Lung (tissue), 12 donors: ENCODE data around the gene UNC5A. TPM values are rescaled to one million over a fixed set of nuclear protein-coding genes. Genes with fewer than 3 reads are reported as not detected.

Experiments used
- ATAC-seq: fragments of 200-7000 bp; cut with Tn5 transposase; one replicate; pipeline ENCODE4 v1.9.1; 2020; ENCODE audit warnings: moderate number of reproducible peaks; ENCODE audit not compliant: insufficient read depth, low FRiP score
- DNase-seq, 3 donors: peaks; one replicate each; pipeline ENCODE4 v3.0.0-alpha.2; 2013 to 2017
- H3K27ac ChIP-seq, 2 donors: one replicate each; pipeline ENCODE4 v1.5.1; 2013; ENCODE audit warnings: mild to moderate bottlenecking in 2 of 2, moderate library complexity in 2 of 2, control low read depth in 1 of 2, inconsistent platforms in 1 of 2, low read depth in 1 of 2, low read length in 1 of 2
- H3K27me3 ChIP-seq, 3 donors: one replicate each; pipeline ENCODE4 v1.5.1; 2013; ENCODE audit warnings: low read length in 2 of 3; ENCODE audit not compliant: control insufficient read depth in 3 of 3, insufficient read depth in 3 of 3
- H3K36me3 ChIP-seq, 4 donors: one replicate each; pipeline ENCODE4 v1.5.1; 2013; ENCODE audit warnings: low read length in 4 of 4, mild to moderate bottlenecking in 1 of 4, moderate library complexity in 1 of 4; ENCODE audit not compliant: control insufficient read depth in 4 of 4, insufficient read depth in 4 of 4
- H3K4me1 ChIP-seq, 5 donors: one replicate each; pipeline ENCODE4 v1.5.1; 2013; ENCODE audit warnings: low read length in 5 of 5, mild to moderate bottlenecking in 2 of 5, moderate library complexity in 1 of 5; ENCODE audit not compliant: control insufficient read depth in 5 of 5, insufficient read depth in 5 of 5
- H3K4me3 ChIP-seq: one replicate; pipeline ENCODE4 v1.5.1; 2013; ENCODE audit warnings: mild to moderate bottlenecking, control low read depth, moderate library complexity
- H3K9ac ChIP-seq, 2 donors: one replicate each; pipeline ENCODE4 v1.5.1; 2013; ENCODE audit warnings: low read length in 2 of 2, control low read depth in 1 of 2; ENCODE audit not compliant: insufficient read depth in 1 of 2
- H3K9me3 ChIP-seq, 4 donors: one replicate each; pipeline ENCODE4 v1.5.1; 2013; ENCODE audit warnings: low read length in 3 of 4, mild to moderate bottlenecking in 1 of 4, moderate library complexity in 1 of 4; ENCODE audit not compliant: control insufficient read depth in 4 of 4, insufficient read depth in 3 of 4
- WGBS, 2 donors: extraction: QIAGEN DNeasy Blood & Tissue Kit; methylation state at CpG; one replicate each; pipeline ENCODE4 v1.1.7; 2013; 5-methylcytosine and 5-hydroxymethylcytosine counted together
- polyA plus RNA-seq, 2 donors: library from polyadenylated mRNA; stranded (reverse); fragments of 200-250 nt; gene quantifications; one replicate each; pipeline ENCODE4 v1.2.1, GENCODE V29; 2013
- total RNA-seq, 2 donors: library from RNA; depleted of rRNA in 1 of 2; stranded (reverse); fragments of >200 nt in 1 of 2; gene quantifications; one replicate each; pipeline ENCODE4 v1.2.1, GENCODE V29; 2014 to 2021
- TF ChIP-seq, protein P1 (sequence below): IDR thresholded peaks from 2 replicates; pipeline ENCODE4 v1.5.1; 2012; ENCODE audit warnings: mild to moderate bottlenecking; ENCODE audit errors: control extremely low read depth, extremely low read depth
- donor health status: control.
- donor health status: control.
- donor health status: Bipolar disorder and iron deficiency.
- donor health status: healthy.
- donor health status: DM: yes; HTN: yes; CAD: no.

Gene UNC5A
- total and polyA plus RNA-seq, 4 donors: 0.08 to 0.40 (median 0.13) TPM

DNA sequence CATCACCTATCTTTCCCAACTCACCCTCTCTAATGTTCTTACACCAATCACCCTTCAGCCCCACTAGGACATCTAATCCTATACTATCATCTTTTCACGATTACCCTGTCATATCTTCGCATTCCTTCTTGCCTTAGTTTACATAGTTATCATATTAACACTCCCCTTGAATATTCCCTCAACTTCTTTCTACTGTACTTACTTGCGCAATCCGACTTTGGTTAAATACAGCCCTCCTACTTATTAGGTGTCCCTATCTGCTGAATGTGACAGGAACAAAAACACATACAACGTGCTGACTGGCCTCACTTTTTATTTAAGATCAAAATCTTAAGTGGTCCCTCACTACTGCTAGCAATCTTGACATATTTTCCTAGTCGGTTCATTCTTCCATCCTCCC is 108.3 kb downstream of the UNC5A start:
- no peaks in the 10 kb centered on the region for H3K27me3 ChIP-seq
- H3K36me3 ChIP-seq: peaks cover 0 to 9% (median 4%) of the 10 kb centered on the region in 4 donors
- 92 to 97% methylated on average over 6 of the region's 6 CpGs for WGBS, 2 donors
- H3K4me3 ChIP-seq: no peak overlapping the region
- no peaks in the 10 kb centered on the region for H3K4me1 ChIP-seq
- no peak overlapping the region for H3K9ac ChIP-seq
- no peak for ATAC-seq
- TF ChIP-seq, protein P1, sequence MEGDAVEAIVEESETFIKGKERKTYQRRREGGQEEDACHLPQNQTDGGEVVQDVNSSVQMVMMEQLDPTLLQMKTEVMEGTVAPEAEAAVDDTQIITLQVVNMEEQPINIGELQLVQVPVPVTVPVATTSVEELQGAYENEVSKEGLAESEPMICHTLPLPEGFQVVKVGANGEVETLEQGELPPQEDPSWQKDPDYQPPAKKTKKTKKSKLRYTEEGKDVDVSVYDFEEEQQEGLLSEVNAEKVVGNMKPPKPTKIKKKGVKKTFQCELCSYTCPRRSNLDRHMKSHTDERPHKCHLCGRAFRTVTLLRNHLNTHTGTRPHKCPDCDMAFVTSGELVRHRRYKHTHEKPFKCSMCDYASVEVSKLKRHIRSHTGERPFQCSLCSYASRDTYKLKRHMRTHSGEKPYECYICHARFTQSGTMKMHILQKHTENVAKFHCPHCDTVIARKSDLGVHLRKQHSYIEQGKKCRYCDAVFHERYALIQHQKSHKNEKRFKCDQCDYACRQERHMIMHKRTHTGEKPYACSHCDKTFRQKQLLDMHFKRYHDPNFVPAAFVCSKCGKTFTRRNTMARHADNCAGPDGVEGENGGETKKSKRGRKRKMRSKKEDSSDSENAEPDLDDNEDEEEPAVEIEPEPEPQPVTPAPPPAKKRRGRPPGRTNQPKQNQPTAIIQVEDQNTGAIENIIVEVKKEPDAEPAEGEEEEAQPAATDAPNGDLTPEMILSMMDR: no peak
- H3K27ac ChIP-seq: no peak overlapping the region
- no peak for DNase-seq
- H3K9me3 ChIP-seq: no peaks in the 10 kb centered on the region

DNA sequence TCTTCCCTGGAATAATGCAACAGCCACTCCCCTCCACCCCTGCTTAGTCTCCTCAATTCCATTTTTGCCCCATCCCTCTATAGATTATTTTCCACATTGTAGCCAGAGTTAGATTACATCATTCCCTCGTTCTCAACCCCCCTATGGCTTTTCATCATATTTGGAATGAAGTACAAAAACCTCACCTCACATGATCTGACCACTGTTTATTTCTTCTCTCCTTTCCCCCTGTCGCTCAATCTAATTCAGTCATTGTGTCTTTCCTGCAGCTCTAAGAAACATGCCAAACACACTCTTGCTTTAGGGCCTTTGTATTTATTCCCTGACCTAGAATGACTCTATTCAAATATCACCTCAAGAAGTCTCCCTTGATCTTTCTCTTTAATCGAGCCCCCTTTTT is 111.4 kb downstream of the UNC5A start:
- H3K27me3 ChIP-seq: no peaks in the 10 kb centered on the region
- no peak overlapping the region for H3K27ac ChIP-seq
- no peaks in the 10 kb centered on the region for H3K9me3 ChIP-seq
- H3K4me1 ChIP-seq: no peaks in the 10 kb centered on the region
- TF ChIP-seq, protein P1: no peak
- ATAC-seq (no peak), DNase-seq (no peak)
- no peak overlapping the region for H3K4me3 ChIP-seq
- H3K9ac ChIP-seq: no peak overlapping the region
- WGBS, 2 donors: 69 to 74% methylated on average over 3 of the region's 3 CpGs
- peaks cover 0 to 9% (median 6%) of the 10 kb centered on the region in 4 donors for H3K36me3 ChIP-seq

DNA sequence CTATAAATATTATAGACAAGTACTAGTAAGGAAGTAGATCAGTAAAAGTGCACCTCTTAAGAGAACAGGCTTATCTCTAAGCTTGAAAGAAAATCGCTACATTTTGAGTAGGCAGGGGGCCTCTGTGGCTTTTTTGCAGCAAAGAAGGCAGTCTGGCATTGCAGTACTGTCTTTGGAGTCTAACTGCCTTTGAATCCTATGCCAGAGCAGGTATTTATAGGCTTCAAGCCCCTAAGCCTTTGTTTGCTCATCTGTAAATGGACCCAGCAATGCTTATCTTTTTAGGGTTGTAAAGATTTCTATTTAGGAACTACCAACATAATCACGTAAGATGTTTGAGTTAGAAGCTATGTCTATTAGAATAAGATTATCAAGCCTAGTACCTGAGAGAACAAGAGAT is 112.5 kb downstream of the UNC5A start:
- ATAC-seq (no peak), DNase-seq (no peak)
- Histone ChIP-seq H3K27ac (no peak overlapping the region), H3K36me3 (peaks cover 0 to 9% (median 6%) of the 10 kb centered on the region in 4 donors), H3K4me1 (no peaks in the 10 kb centered on the region), H3K9me3 (no peaks in the 10 kb centered on the region), H3K9ac (no peak overlapping the region), H3K27me3 (no peaks in the 10 kb centered on the region), H3K4me3 (no peak overlapping the region)
- 87 to 93% methylated on average over 2 of the region's 2 CpGs for WGBS, 2 donors
- TF ChIP-seq, protein P1: no peak

DNA sequence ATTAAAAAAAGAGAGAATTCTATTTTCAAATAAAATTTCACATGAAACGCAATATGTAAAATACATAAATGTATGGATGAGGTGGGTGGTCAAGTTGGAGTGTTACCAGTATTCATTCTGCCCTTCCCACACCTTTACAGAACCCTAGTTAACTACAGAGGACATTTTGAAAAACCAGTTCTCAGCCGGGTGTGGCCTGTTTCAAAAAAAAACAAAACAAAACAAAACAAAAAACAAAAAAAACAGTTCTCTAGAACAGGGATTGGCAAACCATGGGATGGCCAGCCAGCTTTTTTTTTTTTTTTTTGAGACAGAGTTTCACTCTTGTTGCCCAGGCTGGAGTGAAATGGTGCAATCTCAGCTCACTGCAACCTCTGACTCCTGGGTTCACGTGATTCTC is 117.2 kb downstream of the UNC5A start:
- no peaks in the 10 kb centered on the region for H3K27me3 ChIP-seq
- no peaks in the 10 kb centered on the region for H3K4me1 ChIP-seq
- ATAC-seq (no peak), DNase-seq (no peak)
- no peak overlapping the region for H3K27ac ChIP-seq
- peaks cover 0 to 12% (median 6%) of the 10 kb centered on the region in 4 donors for H3K36me3 ChIP-seq
- no peak overlapping the region for H3K4me3 ChIP-seq
- no peaks in the 10 kb centered on the region for H3K9me3 ChIP-seq
- WGBS, 2 donors: 85 to 91% methylated on average over 3 of the region's 3 CpGs
- TF ChIP-seq, protein P1: no peak
- H3K9ac ChIP-seq: no peak overlapping the region
